Thyroid gland (tissue), 4 donors: ENCODE measurements around the gene HK3.

Experiments used
- CTCF ChIP-seq, 6 experiments: fragments of 200-600 bp in 3 of 6; fragments of 450-650 bp in 3 of 6; sonication (generic) in 3 of 6; IDR thresholded peaks; one replicate each; pipeline ENCODE4 v1.5.1; 2016 to 2019; ENCODE audit warnings: antibody characterized with exemption in 6 of 6, mild to moderate bottlenecking in 2 of 6, inconsistent platforms in 1 of 6, moderate library complexity in 1 of 6
- POLR2A ChIP-seq, 2 donors: fragments of 450-650 bp; IDR thresholded peaks; one replicate each; pipeline ENCODE4 v1.6.1; 2017; ENCODE audit warnings: antibody characterized with exemption in 2 of 2, mild to moderate bottlenecking in 2 of 2, moderate library complexity in 1 of 2

GRCh38 chr5:176870110-176870591 lies 29.0 kb downstream of the HK3 start:
- TF ChIP-seq CTCF (IDR thresholded peaks at IDR 0.05) (peak in 1 of 6 experiments; percentile 20), POLR2A (IDR thresholded peaks at IDR 0.05) (no peak)
